Esophagus muscularis mucosa (tissue), 2 donors: ENCODE results near the gene ELK4.

Experiments
- POLR2A ChIP-seq: fragments of 450-650 bp; IDR thresholded peaks from one replicate; pipeline ENCODE4 v1.6.1; 2017; ENCODE audit warnings: antibody characterized with exemption, moderate library complexity, mild to moderate bottlenecking, low read depth
- POLR2AphosphoS5 ChIP-seq, 2 donors: sonication (generic); formaldehyde crosslinking; IDR thresholded peaks; one replicate each; pipeline ENCODE4 v1.6.1; 2017; ENCODE audit warnings: antibody characterized with exemption in 2 of 2

- no peak for TF ChIP-seq POLR2AphosphoS5 (IDR thresholded peaks at IDR 0.05)
- no peak for TF ChIP-seq POLR2A
These were observed 26.8 kb downstream of the ELK4 start for GRCh38 chr1:205604825-205605505.
